ENCODE results near the gene MAFF.

The MAFF gene

DNA sequence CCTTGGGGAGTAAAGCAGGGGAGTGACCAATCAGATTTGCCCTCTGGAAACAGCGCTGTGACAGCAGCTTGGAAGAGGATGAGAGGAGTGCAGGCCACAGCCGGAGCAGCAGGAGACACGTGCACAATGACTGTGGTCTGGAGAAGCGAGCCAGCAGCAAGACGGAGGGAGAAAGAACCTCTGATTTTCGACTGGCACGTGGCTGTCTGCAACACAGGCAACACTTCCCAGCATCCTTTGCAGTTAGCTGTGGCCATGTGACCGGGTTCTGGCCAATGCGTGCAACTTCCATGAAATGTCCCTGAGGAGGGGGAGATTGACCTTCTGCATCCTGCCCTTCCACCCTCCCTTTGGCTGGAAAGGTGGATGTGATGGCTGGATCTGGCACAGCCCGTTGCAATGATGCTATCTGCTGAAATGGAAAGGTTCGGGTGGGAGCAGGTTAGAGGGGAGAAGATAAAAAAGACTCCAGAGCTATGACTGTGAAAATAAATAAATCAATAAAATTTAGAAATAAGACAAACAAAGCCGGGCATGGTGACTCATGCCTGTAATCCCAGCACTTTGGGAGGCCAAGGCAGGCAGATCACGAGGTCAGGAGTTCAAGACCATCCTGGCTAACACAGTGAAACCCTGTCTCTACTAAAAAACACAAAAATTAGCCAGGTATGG, 35.7 kb upstream of the MAFF start:
- TF ChIP-seq, protein P1, sequence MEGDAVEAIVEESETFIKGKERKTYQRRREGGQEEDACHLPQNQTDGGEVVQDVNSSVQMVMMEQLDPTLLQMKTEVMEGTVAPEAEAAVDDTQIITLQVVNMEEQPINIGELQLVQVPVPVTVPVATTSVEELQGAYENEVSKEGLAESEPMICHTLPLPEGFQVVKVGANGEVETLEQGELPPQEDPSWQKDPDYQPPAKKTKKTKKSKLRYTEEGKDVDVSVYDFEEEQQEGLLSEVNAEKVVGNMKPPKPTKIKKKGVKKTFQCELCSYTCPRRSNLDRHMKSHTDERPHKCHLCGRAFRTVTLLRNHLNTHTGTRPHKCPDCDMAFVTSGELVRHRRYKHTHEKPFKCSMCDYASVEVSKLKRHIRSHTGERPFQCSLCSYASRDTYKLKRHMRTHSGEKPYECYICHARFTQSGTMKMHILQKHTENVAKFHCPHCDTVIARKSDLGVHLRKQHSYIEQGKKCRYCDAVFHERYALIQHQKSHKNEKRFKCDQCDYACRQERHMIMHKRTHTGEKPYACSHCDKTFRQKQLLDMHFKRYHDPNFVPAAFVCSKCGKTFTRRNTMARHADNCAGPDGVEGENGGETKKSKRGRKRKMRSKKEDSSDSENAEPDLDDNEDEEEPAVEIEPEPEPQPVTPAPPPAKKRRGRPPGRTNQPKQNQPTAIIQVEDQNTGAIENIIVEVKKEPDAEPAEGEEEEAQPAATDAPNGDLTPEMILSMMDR (IDR thresholded peaks at IDR 0.05): no peak

DNA sequence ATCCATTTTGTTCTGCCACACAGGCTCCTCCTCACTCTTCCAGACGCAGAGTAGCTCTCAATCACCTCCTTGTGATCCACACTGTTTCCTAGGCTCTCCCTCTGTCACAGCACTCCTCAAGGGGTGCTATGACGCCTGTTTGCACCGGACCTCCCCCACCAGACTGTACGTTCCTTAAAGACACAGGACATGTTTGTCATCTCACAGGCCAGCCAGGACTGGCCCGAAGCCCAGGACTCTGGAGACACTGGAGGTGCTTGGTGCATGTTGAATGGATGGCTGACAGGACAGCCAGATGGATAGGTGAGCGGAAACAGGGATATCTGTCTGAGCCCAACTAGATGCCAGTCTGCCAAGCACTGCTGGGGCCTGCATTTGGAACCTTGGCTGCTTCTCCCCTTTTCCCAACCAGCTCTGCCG, 33.8 kb upstream of the MAFF start:
- TF ChIP-seq, protein P1 (IDR thresholded peaks at IDR 0.05): no peak

DNA sequence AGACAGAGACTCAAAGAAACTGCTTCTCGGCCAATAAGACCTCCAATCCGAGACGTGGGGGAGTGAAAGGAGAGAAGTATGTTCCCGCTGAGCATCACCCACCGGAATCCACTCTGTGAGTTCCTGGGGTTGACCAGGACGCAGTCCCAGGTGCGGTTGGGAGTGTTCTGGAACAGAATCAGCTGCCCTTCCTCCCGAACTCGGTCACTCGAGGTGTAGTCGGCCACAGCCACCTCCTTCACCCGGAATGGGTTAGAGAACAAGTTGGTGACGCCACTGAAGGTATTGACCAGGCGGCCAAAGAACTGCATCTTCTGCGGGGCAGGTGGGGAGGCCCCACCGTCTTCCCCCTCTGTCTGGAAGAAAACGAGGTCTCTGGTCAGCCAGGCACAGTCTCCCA, 32.7 kb upstream of the MAFF start:
- TF ChIP-seq, protein P1 (IDR thresholded peaks at IDR 0.05): no peak

DNA sequence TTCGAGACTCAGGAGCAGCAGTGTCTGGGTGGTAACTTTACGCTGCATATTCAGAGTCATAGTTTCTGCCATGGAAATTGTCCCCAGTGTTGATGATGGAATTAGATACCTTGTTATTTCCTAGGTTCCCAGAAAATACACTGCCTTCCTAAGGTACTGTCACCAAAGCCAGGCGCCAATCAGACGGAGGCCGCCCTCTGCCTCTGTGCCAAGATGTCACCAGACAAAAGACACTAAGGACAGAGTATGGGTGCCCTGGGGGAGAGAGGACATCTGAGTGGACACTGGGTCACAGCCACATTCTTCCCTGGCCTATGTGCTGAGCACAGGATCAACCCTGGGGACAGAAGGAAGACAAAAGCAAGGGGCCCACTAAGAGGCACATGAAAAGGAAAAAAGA, 31.3 kb upstream of the MAFF start:
- TF ChIP-seq, protein P1 (IDR thresholded peaks at IDR 0.05): no peak

DNA sequence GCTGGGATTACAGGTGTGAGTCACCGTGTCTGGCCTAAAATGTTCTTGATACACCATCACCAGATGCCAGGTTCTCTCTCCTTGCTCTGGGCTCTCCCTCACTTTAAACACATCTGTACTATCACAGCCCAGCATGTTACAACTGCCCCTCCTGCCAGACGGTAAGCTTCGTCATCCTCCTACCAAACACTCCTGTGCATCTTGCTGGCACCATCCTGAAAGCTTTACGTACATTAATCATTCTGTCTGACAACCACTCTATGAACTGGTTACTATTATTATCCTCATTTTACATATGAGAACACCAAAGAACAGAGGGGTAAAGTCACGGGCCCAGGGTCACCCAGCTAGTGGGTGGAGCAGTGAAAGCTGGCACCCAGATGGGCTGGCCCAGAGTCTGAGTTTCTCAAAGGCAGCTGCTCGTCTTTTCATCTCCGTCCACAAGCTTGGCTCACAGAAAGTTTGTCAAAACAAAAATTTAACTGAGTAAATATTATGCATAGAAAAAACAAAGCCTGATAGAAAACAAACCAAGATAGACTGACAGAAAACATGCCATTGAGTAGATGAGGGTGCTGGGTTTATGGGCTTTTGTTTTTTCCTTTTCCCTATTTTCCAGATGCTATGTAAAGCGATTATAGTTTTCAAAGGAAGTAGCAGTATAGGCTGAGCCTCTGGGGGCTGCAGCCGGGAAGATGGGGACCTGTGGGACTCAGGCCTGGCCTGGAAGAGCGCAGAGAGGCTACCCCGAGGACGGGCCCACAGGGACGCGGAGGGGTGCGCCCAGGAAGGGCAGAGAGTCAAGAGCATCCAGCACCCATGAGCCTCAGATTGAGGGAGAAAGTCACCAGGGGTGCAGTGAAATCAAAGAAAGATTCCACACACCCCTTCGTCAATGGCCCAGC, 29.6 kb upstream of the MAFF start:
- TF ChIP-seq, protein P1 (IDR thresholded peaks at IDR 0.05): no peak

DNA sequence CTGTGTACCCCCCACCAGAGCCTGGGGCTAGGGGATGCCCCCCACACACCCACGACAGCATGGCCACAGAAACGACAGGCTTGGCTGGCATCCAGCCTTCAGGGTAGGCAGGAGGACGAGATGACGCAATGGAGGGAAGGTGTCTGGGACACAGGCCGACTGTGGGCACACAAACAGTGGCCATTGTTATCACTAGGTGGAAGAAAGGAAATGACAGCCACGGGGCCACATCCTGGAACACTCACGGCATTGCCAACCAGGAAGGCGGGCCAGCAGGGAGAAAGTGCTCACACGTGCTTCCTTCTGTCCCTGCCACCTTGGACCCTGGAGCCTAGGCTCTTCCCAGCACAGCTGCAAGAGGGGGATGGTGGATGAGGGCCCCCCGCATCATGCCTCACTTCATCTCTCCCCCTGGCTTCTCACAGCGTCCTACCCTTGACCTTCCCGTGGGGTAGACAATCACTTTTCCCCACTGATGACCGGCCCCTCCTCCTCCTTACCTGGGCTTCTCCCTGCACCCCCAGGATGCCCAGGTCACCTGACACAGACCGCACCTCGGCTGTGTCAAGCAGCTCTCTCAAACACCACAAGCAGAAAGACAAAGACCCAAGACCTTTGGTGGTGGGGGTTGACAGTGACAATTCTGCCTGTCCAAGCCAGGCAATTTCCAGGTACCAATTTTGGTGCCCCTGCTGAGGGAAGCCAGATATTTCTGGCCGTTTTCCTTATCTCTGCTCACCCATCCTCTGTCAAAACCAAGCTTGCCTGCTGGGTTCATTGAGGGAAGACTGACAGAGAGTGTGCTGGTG, 28.8 kb upstream of the MAFF start:
- TF ChIP-seq, protein P1 (IDR thresholded peaks at IDR 0.05): no peak

DNA sequence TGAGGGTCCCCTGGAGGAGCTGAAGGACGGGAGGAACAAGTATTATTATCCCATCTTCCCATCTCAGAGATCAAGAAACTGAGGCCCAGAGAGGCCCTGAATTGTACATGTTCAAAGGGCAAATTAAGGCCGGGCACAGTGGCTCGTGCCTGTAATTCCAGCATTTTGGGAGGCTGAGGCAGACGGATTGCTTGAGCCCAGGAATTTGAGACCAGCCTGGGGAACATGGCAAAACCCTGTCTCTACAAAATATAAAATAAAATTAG, 28.2 kb upstream of the MAFF start:
- TF ChIP-seq, protein P1 (IDR thresholded peaks at IDR 0.05): no peak
